ENCODE data around the gene RBL2.

Gene RBL2

DNA sequence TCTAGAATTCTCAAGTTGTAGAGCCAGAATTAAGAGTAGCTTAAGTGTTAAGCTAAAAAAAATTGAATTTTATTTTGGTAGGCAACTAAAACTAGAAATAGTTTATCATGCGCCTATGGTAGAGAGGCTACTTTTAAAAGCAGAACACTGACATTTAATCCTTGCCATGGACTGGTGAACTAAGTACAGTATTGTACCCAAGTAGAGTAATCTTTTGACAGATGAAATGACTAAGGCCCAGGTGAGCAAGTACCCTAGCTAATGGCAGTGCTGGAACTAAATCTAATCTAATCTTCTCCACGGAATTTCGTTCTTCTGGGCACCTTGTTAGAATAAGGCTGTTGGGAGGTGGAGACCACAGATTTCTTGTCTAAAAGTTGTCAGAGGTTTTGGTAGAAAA is 11.8 kb downstream of the RBL2 start:
- no peak for DNase-seq (ENCODE audit: low read depth in 1 of 2, low spot score in 1 of 2)

DNA sequence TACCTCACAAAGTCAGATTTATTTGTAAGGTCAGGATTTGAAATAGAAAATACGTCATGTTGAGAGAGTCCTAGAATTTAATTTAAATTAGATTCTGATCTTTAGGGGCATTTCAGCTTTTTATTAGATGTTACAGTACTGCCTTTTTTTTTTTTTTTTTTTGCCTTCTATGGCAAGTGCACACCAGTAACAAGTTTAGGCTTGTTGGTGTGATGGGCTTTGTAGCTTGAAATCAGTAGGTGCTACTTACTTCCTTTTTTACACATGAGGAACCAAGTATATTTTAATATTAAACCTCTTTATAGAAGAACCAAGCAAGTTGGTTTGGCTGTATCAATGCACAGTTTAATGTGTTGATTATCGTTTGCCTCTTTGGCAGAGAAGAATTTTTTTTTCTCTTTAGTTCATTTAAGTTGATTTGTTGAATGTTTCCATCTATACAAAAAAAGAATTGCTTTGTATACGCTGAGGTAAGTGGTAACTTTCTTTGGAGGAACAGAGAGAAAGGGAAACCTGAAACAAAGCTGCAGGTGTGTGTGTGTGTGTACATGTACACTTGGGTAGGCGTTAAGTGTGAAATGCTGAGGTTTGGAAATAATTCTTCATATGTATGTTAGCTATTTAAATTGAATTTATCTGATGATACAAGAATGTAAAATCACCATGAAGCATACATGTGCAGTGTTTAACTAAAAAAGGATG is 15.7 kb downstream of the RBL2 start:
- no peak for DNase-seq (ENCODE audit: low read depth in 1 of 2, low spot score in 1 of 2)

DNA sequence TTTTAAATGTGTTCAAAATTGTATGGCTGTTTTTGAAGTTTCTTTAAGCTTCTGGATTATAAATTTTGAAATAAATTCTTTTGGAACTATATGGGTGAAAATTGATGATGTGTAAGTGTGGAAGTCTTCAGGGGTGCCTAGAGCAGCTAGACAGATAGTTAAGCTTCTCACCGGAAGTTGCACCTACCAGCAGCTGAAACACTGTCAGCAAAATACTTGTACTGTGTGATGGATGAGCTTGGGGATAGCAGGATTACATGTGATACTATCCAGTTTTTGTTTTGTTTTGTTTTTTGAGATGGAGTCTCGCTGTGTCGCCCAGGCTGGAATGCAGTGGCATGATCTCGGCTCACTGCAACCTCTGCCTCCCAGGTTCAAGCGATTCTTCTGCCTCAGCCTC is 19.7 kb downstream of the RBL2 start:
- no peak for DNase-seq (ENCODE audit: low read depth in 1 of 2, low spot score in 1 of 2)

DNA sequence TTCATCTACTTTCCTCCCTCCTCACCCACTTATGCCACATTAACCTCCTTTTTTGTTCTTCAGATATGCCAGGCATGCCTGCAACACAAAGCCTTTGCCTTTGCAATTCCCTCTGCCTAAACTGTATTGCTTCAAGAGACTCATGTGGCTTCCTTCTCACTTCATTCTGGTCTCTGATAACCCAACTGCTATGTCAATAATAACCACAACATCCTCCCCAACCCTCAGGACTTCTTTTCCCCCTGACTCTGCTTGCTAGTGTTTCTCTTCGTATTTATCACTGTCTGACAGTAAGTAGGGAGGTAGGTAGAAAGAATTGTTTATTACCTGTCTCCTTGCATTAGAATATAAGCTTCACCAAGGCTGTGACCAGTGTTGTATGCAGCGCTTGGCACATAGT is 22.4 kb downstream of the RBL2 start:
- DNase-seq (ENCODE audit: low read depth in 1 of 2, low spot score in 1 of 2) = no peak

DNA sequence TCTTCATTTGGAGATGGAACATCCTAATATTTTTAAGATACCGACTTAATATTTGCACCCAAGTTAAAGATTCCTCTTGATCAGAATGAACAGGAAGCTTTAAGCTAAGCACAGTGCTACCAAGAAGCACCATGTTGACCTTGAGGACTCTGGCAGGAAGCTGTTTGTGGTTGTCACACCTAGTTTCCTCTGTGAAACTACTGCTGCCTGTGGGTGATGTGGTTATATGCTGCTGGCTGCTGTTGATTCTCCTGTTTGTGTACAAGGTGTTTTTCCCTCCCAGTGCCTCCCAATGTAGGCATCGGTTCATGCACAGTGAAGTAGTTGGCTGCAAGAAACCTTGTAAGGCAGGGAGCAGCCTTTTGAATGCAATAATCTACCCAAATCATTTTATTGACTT is 23.4 kb downstream of the RBL2 start:
- DNase-seq (ENCODE audit: low read depth in 1 of 2, low spot score in 1 of 2) = peak; percentile 32 to 56

DNA sequence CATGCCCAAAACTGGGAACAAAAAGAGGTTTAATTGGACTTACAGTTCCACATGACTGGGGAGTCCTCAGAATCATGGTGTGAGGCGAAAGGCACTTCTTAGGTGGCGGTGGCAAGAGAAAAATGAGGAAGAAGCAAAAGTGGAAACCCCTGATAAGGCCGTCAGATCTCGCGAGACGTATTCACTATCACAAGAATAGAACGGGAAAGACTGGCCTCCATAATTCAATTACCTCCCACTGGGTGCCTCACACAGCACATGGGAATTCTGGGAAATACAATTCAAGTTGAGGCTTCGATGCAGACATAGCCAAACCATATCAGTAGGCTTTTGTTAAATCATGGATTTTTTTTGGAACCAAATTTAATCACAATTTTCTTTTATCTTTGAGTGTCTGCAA is 24.4 kb downstream of the RBL2 start:
- DNase-seq (ENCODE audit: low read depth in 1 of 2, low spot score in 1 of 2) = no peak

DNA sequence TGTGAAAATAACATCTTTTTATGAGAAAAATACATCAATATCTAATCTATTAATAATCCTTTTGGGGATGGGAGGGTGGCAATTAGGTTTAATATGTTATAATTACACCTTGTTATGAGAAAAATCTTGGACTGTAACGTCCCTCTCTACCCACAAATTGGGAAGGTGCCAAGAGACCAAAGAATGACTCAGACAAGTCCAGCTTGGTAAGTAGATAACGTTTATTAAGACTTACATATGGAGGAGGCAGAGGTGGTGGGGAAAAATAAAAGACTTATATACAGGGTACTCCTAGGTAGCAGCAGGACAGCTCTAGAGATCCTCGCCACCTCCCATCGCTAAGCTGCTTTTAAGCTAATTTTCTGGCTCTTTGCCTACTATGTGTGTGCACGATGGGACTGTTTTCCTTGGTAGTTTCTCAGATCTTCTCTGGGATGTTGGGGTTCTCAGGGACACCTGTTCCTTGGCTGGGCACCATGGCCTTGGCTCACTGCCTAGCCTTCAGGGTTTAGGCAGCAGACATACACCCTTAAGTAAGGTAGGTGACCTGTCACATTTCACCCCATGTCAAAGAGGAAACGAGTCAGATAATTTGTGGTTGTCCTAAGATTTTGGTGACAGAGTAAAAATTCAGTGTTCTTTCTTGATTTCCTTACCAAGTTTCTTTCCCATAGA is 31.5 kb downstream of the RBL2 start:
- DNase-seq (ENCODE audit: low read depth in 1 of 2, low spot score in 1 of 2) = no peak

DNA sequence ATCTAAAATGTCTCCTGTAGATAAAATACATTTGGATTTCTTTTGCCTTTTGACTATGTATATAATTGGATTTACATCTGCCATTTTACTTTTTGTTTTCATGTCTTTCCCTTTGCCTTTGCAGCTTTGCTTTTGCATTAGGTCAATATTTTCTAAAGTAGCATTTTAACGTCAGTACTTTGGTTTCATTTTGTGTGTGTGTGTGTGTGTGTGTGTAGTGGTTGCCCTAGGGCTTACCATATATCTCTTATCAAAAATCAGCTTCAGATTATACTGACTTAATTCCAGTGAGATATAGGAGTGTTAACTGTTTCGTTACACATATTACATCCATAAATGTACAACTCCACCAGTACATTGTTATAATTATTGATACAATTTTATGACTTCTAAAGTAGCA is 42.6 kb downstream of the RBL2 start:
- DNase-seq (ENCODE audit: low read depth in 1 of 2, low spot score in 1 of 2) = no peak

DNA sequence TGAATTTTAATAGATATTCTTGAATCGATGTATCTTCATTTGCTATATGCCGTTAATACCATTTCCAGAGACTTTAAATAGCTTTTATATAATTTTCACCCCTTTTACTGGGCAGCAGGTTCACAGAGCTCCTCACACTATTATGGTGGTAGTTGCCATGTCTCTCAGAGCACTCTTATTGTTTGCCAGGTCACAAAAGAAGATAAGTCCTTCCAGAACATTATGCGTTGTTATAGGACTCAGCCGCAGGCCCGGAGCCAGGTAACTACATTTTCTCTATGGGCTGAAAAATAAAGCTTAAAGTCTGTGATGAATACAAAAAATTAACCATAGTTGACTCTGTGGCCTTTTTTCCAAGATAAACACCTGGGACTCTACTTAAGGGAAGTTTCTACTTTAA is 44.7 kb downstream of the RBL2 start:
- DNase-seq (ENCODE audit: low read depth in 1 of 2, low spot score in 1 of 2) = no peak

DNA sequence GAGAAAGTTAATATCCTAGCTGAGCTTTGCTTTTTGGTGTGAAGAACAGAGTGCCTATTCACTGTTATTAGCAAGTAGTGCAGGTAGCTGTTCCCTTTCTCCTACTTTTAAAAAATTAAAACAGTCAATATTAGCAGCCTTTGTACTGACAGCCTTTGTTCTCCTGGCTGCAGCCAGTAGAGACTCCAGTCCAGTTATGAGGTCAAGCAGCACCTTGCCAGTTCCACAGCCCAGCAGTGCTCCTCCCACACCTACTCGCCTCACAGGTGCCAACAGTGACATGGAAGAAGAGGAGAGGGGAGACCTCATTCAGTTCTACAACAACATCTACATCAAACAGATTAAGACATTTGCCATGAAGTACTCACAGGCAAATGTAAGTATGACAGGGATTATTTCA is 46.1 kb downstream of the RBL2 start:
- DNase-seq (ENCODE audit: low read depth in 1 of 2, low spot score in 1 of 2) = no peak

DNA sequence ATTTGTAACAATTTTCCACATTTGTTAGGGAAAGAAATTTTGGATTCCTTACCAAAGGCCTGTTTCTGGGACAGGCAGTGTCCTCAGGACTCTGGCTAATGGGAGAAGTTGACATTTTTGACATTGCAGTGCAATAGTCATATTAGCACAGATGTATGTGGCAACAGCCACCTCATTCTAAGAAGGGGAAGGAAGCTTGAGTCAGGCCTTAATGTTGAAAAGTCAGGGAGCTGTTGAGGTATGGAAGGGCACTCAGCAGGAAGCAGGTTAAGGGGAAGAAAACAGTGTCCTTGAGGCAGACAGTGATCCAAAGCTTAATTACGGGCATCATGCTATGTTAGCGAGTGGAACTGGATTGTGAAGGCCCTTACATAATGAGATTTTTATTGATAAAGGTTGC is 47.9 kb downstream of the RBL2 start:
- DNase-seq (ENCODE audit: low read depth in 1 of 2, low spot score in 1 of 2) = no peak

DNA sequence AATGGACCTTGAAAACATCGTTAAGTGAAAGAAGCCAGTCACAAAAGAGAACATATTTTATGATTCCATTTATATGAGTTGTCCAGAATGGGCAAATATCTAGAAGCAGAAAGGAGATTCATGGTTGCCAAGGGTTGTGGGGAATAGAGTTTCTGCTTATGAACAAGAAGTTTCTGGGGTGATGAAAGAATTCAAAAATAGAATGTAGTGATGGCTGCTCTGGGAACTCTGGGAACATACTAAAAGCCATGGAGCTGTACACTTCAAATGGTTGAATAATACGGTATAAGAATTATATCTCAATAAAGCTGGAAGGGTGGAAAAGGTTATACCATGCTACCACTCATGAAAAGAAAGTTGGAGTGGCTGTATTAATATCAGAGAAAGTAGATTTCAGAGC is 50.3 kb downstream of the RBL2 start:
- no peak for DNase-seq (ENCODE audit: low read depth in 1 of 2, low spot score in 1 of 2)

DNA sequence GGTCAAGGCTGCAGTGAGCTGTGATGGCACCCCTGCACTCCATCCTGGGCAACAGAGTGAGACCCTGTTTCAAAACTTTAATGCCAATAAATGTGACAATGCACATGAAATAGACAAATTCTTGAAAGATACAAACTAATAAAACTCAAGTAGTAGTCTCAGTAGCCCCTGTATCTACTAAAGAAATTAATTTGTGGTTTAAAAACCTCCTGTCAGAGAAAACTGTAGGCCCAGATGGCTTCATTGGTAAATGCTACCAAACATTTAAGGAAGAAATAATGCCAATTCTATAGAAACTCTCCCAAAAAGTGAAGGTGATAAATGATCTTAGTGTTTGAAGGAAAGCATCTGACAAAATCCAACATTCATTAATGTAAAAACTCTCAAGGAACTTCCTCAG is 52.0 kb downstream of the RBL2 start:
- no peak for DNase-seq (ENCODE audit: low read depth in 1 of 2, low spot score in 1 of 2)

DNA sequence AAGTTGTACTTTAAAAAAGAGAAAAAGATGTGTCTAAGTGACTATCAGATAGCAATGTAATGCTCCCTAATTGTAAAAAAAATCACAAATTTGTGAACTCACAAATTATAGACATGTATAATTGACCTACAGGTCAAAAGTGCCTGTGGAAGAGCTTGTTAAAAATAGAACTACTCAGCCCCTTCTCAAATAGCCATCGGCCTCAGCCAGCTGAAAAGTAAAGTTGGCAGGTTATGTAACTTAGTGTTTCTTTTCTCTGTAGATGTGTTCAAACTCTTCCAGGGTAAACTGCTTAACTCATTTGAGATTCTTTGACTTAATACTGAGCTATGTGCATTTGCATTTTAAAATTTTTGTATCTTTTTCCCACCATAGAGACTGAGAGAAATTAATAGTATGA is 55.5 kb downstream of the RBL2 start:
- DNase-seq (ENCODE audit: low read depth in 1 of 2, low spot score in 1 of 2) = no peak

DNA sequence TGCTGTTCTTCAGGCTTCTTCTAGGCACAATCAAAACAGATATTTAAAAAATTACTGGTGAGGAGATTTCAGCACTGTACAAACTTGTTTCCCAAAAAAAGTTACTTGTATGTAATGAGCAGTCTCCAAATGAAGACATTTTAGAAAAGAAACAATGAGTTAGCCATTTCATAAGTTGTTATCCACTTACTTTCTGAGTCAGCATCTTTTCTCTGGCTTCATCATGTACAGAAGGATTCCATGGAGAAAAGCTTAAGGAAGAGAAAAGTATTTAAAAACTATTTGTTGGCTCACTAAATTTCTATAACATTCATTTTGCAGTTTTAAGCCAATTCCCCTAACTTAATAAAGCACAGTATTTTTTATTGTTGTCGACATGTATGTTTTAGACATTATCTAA is 58.2 kb downstream of the RBL2 start:
- no peak for DNase-seq (ENCODE audit: low read depth in 1 of 2, low spot score in 1 of 2)

DNA sequence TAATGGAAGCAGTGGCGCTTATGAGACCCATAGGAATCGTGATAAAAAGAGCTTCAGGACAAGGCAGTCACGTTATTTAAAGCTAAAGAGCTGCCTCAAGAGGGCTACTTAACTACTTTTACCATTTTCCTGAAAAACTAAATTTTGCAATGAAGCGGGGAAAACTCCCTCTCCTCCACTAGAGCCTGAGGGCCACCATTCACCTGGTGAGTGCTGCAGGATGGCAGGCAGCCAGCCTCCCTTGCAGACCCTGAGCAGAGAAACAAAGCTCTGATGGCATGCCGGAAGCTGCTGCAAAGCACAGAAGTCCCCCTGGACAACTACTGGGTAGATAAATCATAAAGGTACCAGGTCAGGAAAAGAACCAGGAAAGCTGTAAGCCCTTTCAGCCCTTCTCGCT is 60.4 kb downstream of the RBL2 start:
- no peak for DNase-seq (ENCODE audit: low read depth in 1 of 2, low spot score in 1 of 2)

DNA sequence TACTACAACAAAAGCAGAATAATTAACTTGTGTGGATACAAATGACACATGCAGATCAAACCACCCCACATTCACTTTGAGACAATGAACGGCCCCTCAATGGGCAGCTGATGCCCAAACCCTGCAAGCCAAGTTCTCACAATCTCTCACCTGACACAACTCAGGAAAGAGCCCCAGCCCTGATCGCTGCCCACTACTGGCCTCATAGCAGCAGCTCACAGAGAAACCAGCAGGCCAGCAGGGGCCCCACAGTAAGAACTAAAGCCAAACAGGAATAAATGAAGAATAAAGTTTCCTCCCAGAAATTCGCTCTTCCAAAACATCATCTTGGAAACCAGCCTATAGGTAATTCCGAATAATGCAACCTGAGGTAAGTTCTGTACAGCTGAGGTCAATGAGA is 61.1 kb downstream of the RBL2 start:
- DNase-seq (ENCODE audit: low read depth in 1 of 2, low spot score in 1 of 2) = no peak

DNA sequence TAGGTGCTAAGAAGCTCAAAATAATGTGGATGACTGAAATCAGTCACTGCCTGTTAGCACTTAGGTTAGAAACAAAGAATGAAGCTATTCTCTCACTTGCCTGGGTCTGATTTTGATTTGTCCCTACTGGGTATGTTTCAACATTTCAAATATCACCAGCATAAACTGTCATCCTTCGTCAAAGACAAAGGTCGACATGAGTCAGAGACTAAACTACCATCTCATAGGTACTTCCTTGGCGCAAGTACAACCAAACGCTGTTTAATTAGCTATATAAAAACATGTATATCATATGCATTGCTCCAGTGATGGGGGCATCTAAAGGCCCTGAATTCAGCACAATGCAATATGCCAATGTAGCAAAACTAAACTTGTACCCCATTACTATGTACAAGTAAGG is 64.7 kb downstream of the RBL2 start:
- DNase-seq (ENCODE audit: low read depth in 1 of 2, low spot score in 1 of 2) = no peak

DNA sequence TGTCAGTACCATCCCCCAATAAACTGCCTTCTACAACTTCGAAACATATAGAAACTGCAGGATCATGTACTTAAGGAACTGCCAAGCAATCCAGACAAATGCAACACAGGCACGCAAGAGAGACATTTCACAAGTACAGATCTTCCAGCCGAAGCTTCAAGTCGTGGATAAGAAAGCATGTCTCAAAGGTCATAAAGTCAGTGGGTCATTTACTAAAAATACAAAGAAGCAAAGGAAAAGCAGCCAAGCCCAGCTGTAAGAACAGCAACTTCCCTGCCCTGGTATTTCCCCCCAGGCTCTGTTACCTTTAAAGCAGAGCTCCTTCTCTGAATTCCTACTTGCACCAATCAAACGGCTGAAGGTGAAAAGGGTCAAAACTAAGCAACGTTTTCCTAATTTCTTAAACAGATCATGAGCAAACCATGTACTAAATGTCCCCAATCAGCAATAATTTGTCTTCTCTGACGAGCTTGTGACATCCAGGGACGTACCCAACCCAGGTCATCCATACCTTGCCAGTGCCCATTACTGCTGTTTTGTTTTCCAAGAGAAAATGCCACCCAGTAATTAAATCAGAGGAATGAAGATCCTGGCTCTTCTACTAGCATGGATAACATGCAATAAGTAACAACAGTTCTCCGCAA is 67.1 kb downstream of the RBL2 start:
- DNase-seq (ENCODE audit: low read depth in 1 of 2, low spot score in 1 of 2) = no peak

DNA sequence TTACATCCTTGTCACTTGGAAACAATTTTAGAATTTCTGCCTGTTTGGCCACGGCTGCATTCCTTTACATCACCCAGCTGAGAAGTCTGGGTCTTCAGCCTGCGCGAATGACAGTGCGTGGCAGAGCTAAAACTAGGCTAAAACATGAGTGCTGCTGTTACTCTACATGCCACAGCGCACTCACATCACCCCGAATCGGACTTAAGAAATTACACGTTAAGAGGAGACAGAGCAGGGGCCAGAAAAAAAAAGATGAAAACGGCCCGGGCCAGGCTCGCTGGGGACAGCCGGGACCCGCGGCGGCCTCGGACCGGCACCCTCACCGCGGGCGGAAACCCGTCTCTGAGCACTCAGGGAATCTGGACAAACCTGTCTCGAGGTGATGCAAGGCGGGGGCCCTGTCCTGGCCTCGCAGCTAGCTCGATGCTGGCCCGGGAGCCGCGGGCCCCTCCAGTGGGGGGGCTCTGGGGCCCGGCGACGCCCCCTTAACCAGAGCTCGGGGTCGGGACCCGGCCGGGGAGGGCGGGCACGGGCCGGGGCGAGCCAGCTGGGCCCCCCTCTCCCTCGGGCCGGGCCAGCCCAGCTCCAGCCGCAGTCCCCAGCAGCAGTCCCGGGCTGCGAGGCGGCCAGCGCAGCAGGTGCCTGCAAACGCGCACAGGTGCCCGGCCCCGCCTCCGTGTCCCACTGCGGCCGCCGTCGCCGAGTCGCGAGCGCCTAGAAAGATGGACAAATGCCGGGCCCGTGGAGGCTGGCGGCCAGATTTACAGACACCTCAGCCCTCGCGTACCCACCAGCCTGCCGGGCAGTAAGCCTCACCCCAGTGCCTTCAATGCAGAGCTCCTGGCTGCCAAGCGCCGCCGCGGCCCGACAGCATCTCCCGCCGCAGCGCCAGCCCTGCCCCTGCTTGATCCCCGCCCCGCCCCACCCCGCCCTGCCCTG is 68.3 kb downstream of the RBL2 start, which contains the start of gene AKTIP:
AKTIP (minus strand) TSS at position 879 of the 939 bp plus-strand sequence. CDS start 2,950 bp downstream, outside the sequence.
- DNase-seq (ENCODE audit: low read depth in 1 of 2, low spot score in 1 of 2) = no peak

DNA sequence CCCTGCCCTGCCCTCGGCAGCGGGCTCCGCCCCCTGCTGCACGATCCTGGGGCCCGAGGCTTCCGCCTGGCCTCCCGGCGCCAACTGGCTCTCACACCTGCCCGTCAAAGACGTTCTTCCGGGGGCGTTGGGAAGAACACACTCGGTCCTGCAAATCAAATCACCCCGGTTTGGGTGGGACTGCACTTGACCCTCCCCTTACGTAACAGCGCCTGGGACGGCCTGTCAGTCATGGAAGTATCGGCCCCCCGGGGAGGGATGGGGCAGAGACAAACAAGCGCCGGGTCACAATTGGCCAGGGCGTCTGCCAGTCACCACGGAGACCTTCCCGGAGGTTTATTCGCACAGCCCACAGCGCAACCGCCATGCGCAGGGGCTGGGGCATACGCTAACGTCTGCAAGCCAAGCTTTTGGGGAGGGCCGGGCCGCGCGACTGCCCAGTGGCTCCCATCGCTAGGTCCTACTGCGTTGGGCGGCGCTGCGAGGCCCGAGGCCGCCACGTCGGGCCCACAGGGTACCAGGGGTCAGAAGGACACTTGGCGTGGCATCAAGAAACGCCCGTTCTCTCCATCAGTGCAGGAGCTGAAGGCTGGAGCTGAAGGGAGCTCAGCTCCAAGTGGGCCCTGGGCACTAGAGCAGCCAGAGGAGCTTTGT is 69.1 kb downstream of the RBL2 start:
- DNase-seq (ENCODE audit: low read depth in 1 of 2, low spot score in 1 of 2) = peak; percentile 99
